HCT116 (cell line): ENCODE results near the gene PRKCQ. TPM values are rescaled to one million over a fixed set of nuclear protein-coding genes. Genes with fewer than 3 reads are reported as not detected.

ENCODE experiments used
- ATAC-seq: fragments of 200-7000 bp; cut with Tn5 transposase; 2 replicates; pipeline ENCODE4 v1.9.1; 2020; ENCODE audit warnings: mild to moderate bottlenecking, moderate library complexity
- Bru-seq: library from RNA; stranded (reverse); fragments of 400-500 nt; gene quantifications from one replicate; lab custom pipeline; 2021; lab: Mats Ljungman, UMichigan
- BruChase-seq, 2 experiments: library from RNA; stranded (reverse); fragments of 400-500 nt; gene quantifications; one replicate each; lab custom pipeline; 2021; lab: Mats Ljungman, UMichigan
- BruUV-seq: library from RNA; stranded (reverse); fragments of 400-500 nt; replicated peaks from 2 replicates; lab custom pipeline; 2021; lab: Mats Ljungman, UMichigan
- CTCF ChIA-PET: fragments of 300-600 bp; sonication (Branson Sonifier 250); formaldehyde crosslinking; loops from one replicate; lab custom pipeline; 2021; ENCODE audit warnings: antibody characterized with exemption; lab: Charles Lee
- POLR2A ChIA-PET: fragments of 300-600, 350-600 bp; sonication (Branson Sonifier 250); formaldehyde crosslinking; loops from one replicate; lab custom pipeline; 2021; ENCODE audit warnings: antibody characterized with exemption; lab: Charles Lee
- RAD21 ChIA-PET, 2 experiments: fragments of 300-600 bp; sonication (Branson Sonifier 250); formaldehyde crosslinking; loops; one replicate each; lab custom pipeline; 2023; ENCODE audit warnings: low total read pairs in 2 of 2; ENCODE audit not compliant: uncharacterized antibody in 2 of 2, unreplicated experiment in 2 of 2, low non-redundant PET in 1 of 2; lab: Charles Lee
- DNase-seq: peaks from one replicate; pipeline ENCODE4 v3.0.0-alpha.2; 2010; ENCODE audit warnings: low read depth, low spot score
- H2AFZ ChIP-seq: fragments of 200-600 bp; shearing (Covaris generic), sonication (generic); 2 replicates; pipeline ENCODE4 v1.6.1; 2017; ENCODE audit warnings: low read depth, mixed run types, mixed read lengths, antibody characterized with exemption, low read length; ENCODE audit not compliant: poor library complexity, severe bottlenecking
- H3K27ac ChIP-seq: 2 replicates; pipeline ENCODE4 v1.5.1; 2012; ENCODE audit warnings: low read depth, low read length
- H3K27me3 ChIP-seq: fragments of 200-600 bp; sonication (generic); 2 replicates; pipeline ENCODE4 v1.6.1; 2016; ENCODE audit warnings: mixed run types, low read length, mixed read lengths; ENCODE audit not compliant: insufficient read depth
- H3K36me3 ChIP-seq, 2 experiments: fragments of 200-500 bp in 1 of 2; fragments of 200-600 bp in 1 of 2; sonication (Bioruptor generic) in 1 of 2; sonication (generic) in 1 of 2; 2 replicates each; pipeline versions ENCODE4 v1.5.1 to v1.6.1; 2014 to 2016; ENCODE audit warnings: low read length in 2 of 2, inconsistent platforms in 1 of 2, mixed read lengths in 1 of 2, mixed run types in 1 of 2; ENCODE audit not compliant: insufficient read depth in 2 of 2, control insufficient read depth in 1 of 2
- H3K4me1 ChIP-seq, 2 experiments: fragments of 200-600 bp in 1 of 2; sonication (generic) in 1 of 2; 2 replicates each; pipeline versions ENCODE4 v1.5.1 to v1.6.1; 2012 to 2017; ENCODE audit warnings: low read length in 2 of 2, inconsistent platforms in 1 of 2, mild to moderate bottlenecking in 1 of 2, mixed read lengths in 1 of 2, mixed run types in 1 of 2, moderate library complexity in 1 of 2; ENCODE audit not compliant: insufficient read depth in 2 of 2, control insufficient read depth in 1 of 2
- H3K4me2 ChIP-seq: fragments of 200-600 bp; sonication (generic); 2 replicates; pipeline ENCODE4 v1.6.1; 2017; ENCODE audit warnings: mixed run types, low read length, mixed read lengths
- H3K4me3 ChIP-seq, 2 experiments: fragments of 200-600 bp in 1 of 2; sonication (generic) in 1 of 2; replicated peaks in 1 of 2; 2 replicates each; pipeline ENCODE4 v1.5.1; 2011 to 2016; ENCODE audit warnings: low read length in 2 of 2, control low read depth in 1 of 2, low read depth in 1 of 2, mild to moderate bottlenecking in 1 of 2, mixed read lengths in 1 of 2, mixed run types in 1 of 2
- H3K79me2 ChIP-seq: fragments of 200-600 bp; sonication (generic); 2 replicates; pipeline ENCODE4 v1.6.1; 2017; ENCODE audit warnings: mild to moderate bottlenecking, mixed run types, low read length, moderate library complexity, mixed read lengths; ENCODE audit not compliant: insufficient read depth
- H3K9ac ChIP-seq: fragments of 200-600 bp; sonication (generic); 2 replicates; pipeline ENCODE4 v1.6.1; 2016; ENCODE audit warnings: low read length, mixed read lengths
- H3K9me2 ChIP-seq: fragments of 200-600 bp; sonication (generic), shearing (Covaris generic); 2 replicates; pipeline ENCODE4 v1.6.1; 2017; ENCODE audit warnings: mixed run types, mild to moderate bottlenecking, moderate library complexity; ENCODE audit not compliant: insufficient read depth
- H3K9me3 ChIP-seq, 2 experiments: fragments of 200-500 bp in 1 of 2; fragments of 200-600 bp in 1 of 2; sonication (Bioruptor generic) in 1 of 2; sonication (generic) in 1 of 2; 2 replicates each; pipeline ENCODE4 v1.6.1; 2014 to 2017; ENCODE audit warnings: low read length in 2 of 2, mixed read lengths in 2 of 2, inconsistent platforms in 1 of 2, low read depth in 1 of 2, mild to moderate bottlenecking in 1 of 2, mixed run types in 1 of 2, moderate library complexity in 1 of 2; ENCODE audit not compliant: control insufficient read depth in 1 of 2, insufficient read depth in 1 of 2
- H4K20me1 ChIP-seq: fragments of 200-600 bp; sonication (generic), shearing (Covaris generic); 2 replicates; pipeline ENCODE4 v1.6.1; 2017; ENCODE audit warnings: mixed run types, mild to moderate bottlenecking, moderate library complexity; ENCODE audit not compliant: insufficient read depth
- CBX3 ChIP-seq: IDR thresholded peaks from 2 replicates; pipeline ENCODE4 v1.6.1; 2012; ENCODE audit warnings: low read depth
- CEBPB ChIP-seq: IDR thresholded peaks from 2 replicates; pipeline ENCODE4 v1.6.1; 2012; ENCODE audit warnings: low read depth
- CTCF ChIP-seq, 3 experiments: fragments of 200-600 bp in 1 of 3; sonication (generic) in 1 of 3; IDR thresholded peaks in 2 of 3; conservative IDR thresholded peaks in 1 of 3; 2 replicates each; pipeline ENCODE4 v1.5.1; 2012 to 2017; ENCODE audit warnings: low read depth in 2 of 3, low read length in 2 of 3, antibody characterized with exemption in 1 of 3, borderline replicate concordance in 1 of 3, control low read depth in 1 of 3, mild to moderate bottlenecking in 1 of 3, mixed read lengths in 1 of 3, mixed run types in 1 of 3, moderate library complexity in 1 of 3; ENCODE audit not compliant: insufficient read depth in 1 of 3
- EGR1 ChIP-seq: IDR thresholded peaks from 2 replicates; pipeline ENCODE4 v1.6.1; 2012; ENCODE audit warnings: low read depth
- ELF1 ChIP-seq: IDR thresholded peaks from 2 replicates; pipeline ENCODE4 v1.6.1; 2012; ENCODE audit warnings: low read depth, borderline replicate concordance
- EZH2 ChIP-seq: fragments of 200-600 bp; sonication (generic); IDR thresholded peaks from 2 replicates; pipeline ENCODE4 v1.6.1; 2017; ENCODE audit warnings: antibody characterized with exemption, mixed run types
- EZH2phosphoT487 ChIP-seq: fragments of 200-600 bp; IDR thresholded peaks from 2 replicates; pipeline ENCODE4 v1.6.1; 2018; ENCODE audit warnings: antibody characterized with exemption, borderline replicate concordance
- POLR2AphosphoS5 ChIP-seq: IDR thresholded peaks from 2 replicates; pipeline ENCODE4 v1.6.1; 2011; ENCODE audit warnings: mild to moderate bottlenecking, low read depth, low read length, moderate library complexity
- RAD21 ChIP-seq: IDR thresholded peaks from 2 replicates; pipeline ENCODE4 v1.6.1; 2012; ENCODE audit warnings: low read depth, mild to moderate bottlenecking
- SP1 ChIP-seq: IDR thresholded peaks from 2 replicates; pipeline ENCODE4 v1.6.1; 2012; ENCODE audit warnings: low read depth
- SRF ChIP-seq: IDR thresholded peaks from 2 replicates; pipeline ENCODE4 v1.6.1; 2012; ENCODE audit warnings: low read depth
- YY1 ChIP-seq: IDR thresholded peaks from 2 replicates; pipeline ENCODE4 v1.6.1; 2011; ENCODE audit warnings: low read length, low read depth, moderate library complexity, mild to moderate bottlenecking; ENCODE audit not compliant: insufficient replicate concordance; ENCODE audit errors: extremely low read depth
- ZBTB33 ChIP-seq: IDR thresholded peaks from 2 replicates; pipeline ENCODE4 v1.6.1; 2011; ENCODE audit warnings: mild to moderate bottlenecking, low read length, moderate library complexity; ENCODE audit not compliant: insufficient replicate concordance; ENCODE audit errors: extremely low read depth
- ZFX ChIP-seq: fragments of 450-650 bp; IDR thresholded peaks from 2 replicates; pipeline ENCODE4 v1.6.1; 2017
- ZNF274 ChIP-seq: fragments of 200-500 bp; sonication (Bioruptor generic); IDR thresholded peaks from 2 replicates; pipeline ENCODE4 v1.6.1; 2014; ENCODE audit warnings: mild to moderate bottlenecking, low read depth, low read length, inconsistent platforms
- intact Hi-C: fragments of 100-400 bp; cut with micrococcal nuclease; formaldehyde crosslinking; loops from 2 replicates; pipeline ENCODE4 v1.10.0; 2022
- long read RNA-seq: library from polyadenylated mRNA; unstranded; transcript quantifications from one replicate; pipeline ENCODE4 v2.0.0, GENCODE V29; 2021; ENCODE audit not compliant: unreplicated experiment
- polyA plus RNA-seq: library from polyadenylated mRNA; unstranded; fragments of >200 nt; gene quantifications from 2 replicates; pipeline ENCODE4 v1.2.1, GENCODE V29; 2012; ENCODE audit warnings: missing spikeins
- total RNA-seq: library from RNA; stranded (reverse); gene quantifications from one replicate; pipeline ENCODE4 v1.2.1, GENCODE V29; 2021; ENCODE audit not compliant: unreplicated experiment
- TF ChIP-seq, protein P1 (sequence below): IDR thresholded peaks from 2 replicates; pipeline ENCODE4 v1.6.1; 2012

Gene PRKCQ
- total RNA-seq (0.54 TPM), Bru-seq, nascent RNA (percentile 25 among the genes with signal in this experiment), BruChase-seq, experiment 1, labeled RNA remaining after a 6-hour chase (percentile 16 among the genes with signal in this experiment), BruChase-seq, experiment 2, labeled RNA remaining after a 2-hour chase (percentile 18 among the genes with signal in this experiment)
- polyA plus RNA-seq, result 0.38 and 0.52 TPM in 2 replicates
- long read RNA-seq, result 0 reads

DNA sequence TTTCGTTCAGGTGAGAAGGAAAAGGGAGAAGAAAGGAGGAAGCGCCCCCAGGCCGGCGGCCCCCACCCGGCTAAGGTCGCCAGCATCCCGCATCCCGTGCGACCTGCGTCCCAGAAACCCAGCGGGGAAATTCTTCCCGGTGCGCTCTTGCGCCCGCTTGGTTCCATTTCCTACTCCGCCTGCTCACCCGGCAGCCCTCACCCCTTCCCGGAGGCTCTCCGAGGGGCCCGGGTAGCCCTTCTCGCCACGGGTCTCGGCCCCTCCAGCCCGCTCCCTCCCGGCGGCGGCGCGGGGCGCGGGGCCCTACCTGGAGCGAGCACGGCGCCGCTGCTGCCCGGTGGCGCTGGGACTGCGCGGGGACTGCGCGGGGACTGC lies at the start of gene PRKCQ:
TSS of gene PRKCQ (minus strand) at position 373 of the 375 bp plus-strand sequence. CDS start 65,141 bp downstream, outside the sequence.
- ChIA-PET POLR2A (no interaction called here), CTCF (no interaction called here), RAD21 (no interaction called here)
- H2AFZ ChIP-seq, result peak within 1 kb of the TSS; percentile 47
- H3K9ac ChIP-seq, result peak within 1 kb of the TSS; percentile 62
- H3K27me3 ChIP-seq, result peaks cover 39% of the 10 kb centered on the region
- no peaks in the 10 kb centered on the region for H3K79me2 ChIP-seq
- no peaks in the 10 kb centered on the region for H3K36me3 ChIP-seq
- H3K9me3 ChIP-seq, result no peaks in the 10 kb centered on the region
- H3K4me1 ChIP-seq, result peaks cover 3 to 15% of the 10 kb centered on the region in 2 experiments; a peak in 2 of 4 replicates
- H3K4me3 ChIP-seq, result peak within 1 kb of the TSS; percentile 51 to 65
- H3K9me2 ChIP-seq, result no peaks in the 10 kb centered on the region
- H3K4me2 ChIP-seq, result peak within 1 kb of the TSS; percentile 96
- peak within 1 kb of the TSS; percentile 43 for H3K27ac ChIP-seq
- TF ChIP-seq CTCF (IDR thresholded peaks at IDR 0.05 in 2 of 3, conservative IDR thresholded peaks at IDR 0.05 in 1 of 3; ENCODE audit: borderline replicate concordance in 1 of 3, insufficient read depth in 1 of 3, low read depth in 2 of 3, low read length in 2 of 3), result no peak
- TF ChIP-seq SP1, result no peak
- no peak for TF ChIP-seq ZFX
- no peak for TF ChIP-seq YY1
- no peak for TF ChIP-seq CEBPB
- TF ChIP-seq ELF1, result no peak
- TF ChIP-seq EGR1, result no peak
- TF ChIP-seq, protein P1, sequence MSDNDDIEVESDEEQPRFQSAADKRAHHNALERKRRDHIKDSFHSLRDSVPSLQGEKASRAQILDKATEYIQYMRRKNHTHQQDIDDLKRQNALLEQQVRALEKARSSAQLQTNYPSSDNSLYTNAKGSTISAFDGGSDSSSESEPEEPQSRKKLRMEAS, result no peak
- no peak for TF ChIP-seq SRF
- TF ChIP-seq CBX3, result no peak
- no peak for TF ChIP-seq POLR2AphosphoS5
- no peak for TF ChIP-seq ZBTB33
- no peak for TF ChIP-seq EZH2
- no peak for TF ChIP-seq EZH2phosphoT487
- TF ChIP-seq ZNF274, result no peak
- TF ChIP-seq RAD21, result no peak
- no peaks in the 10 kb centered on the region for H4K20me1 ChIP-seq
- intact Hi-C loops, result loop anchor here (5.0 kb wide), 1 partner anchor 87 kb away; no protein-coding TSS in a partner anchor
- no TSS peak for BruUV-seq
- no peak for DNase-seq
- peak; percentile 73 for ATAC-seq
